GM23338 (cell line): Measurements from ENCODE around the gene C9orf85. TPM values are rescaled to one million over a fixed set of nuclear protein-coding genes. Genes with fewer than 3 reads are reported as not detected.

Source experiments
- ATAC-seq: fragments of 200-7000 bp; cut with Tn5 transposase; 3 replicates; pipeline ENCODE4 v1.9.1; 2020
- DNase-seq: peaks from one replicate; pipeline ENCODE4 v3.0.0-alpha.2; 2015; ENCODE audit warnings: low spot score
- H2AFZ ChIP-seq: fragments of 200-600 bp; sonication (generic); 2 replicates; pipeline ENCODE4 v1.8.0; 2016; ENCODE audit warnings: antibody characterized with exemption, mild to moderate bottlenecking, moderate library complexity
- H3F3A ChIP-seq: fragments of 200-600 bp; sonication (generic); replicated peaks from 2 replicates; pipeline ENCODE4 v1.8.0; 2017; ENCODE audit warnings: antibody characterized with exemption, mixed run types, low read depth
- H3K27ac ChIP-seq: fragments of 200-600 bp; sonication (generic); 2 replicates; pipeline ENCODE4 v1.6.1; 2016; ENCODE audit warnings: low read depth
- H3K27me3 ChIP-seq: fragments of 200-600 bp; sonication (generic); 2 replicates; pipeline ENCODE4 v1.8.0; 2016; ENCODE audit warnings: mild to moderate bottlenecking, mixed run types, moderate library complexity; ENCODE audit not compliant: insufficient read depth
- H3K36me3 ChIP-seq: fragments of 200-600 bp; sonication (generic); 2 replicates; pipeline ENCODE4 v1.8.0; 2016; ENCODE audit warnings: mild to moderate bottlenecking; ENCODE audit not compliant: insufficient read depth
- H3K4me1 ChIP-seq: fragments of 200-600 bp; sonication (generic); 2 replicates; pipeline ENCODE4 v1.8.0; 2016; ENCODE audit warnings: mild to moderate bottlenecking, moderate library complexity; ENCODE audit not compliant: insufficient read depth
- H3K4me2 ChIP-seq: fragments of 200-600 bp; sonication (generic); 2 replicates; pipeline ENCODE4 v1.7.1; 2017; ENCODE audit warnings: mixed run types
- H3K4me3 ChIP-seq: fragments of 200-600 bp; sonication (generic); 2 replicates; pipeline ENCODE4 v1.6.1; 2016; ENCODE audit warnings: mixed run types
- H3K79me2 ChIP-seq: fragments of 200-600 bp; sonication (generic); replicated peaks from 2 replicates; pipeline ENCODE4 v1.8.0; 2017; ENCODE audit warnings: mild to moderate bottlenecking; ENCODE audit not compliant: insufficient read depth
- H3K9me2 ChIP-seq: fragments of 200-600 bp; sonication (generic); 2 replicates; pipeline ENCODE4 v1.8.0; 2017; ENCODE audit not compliant: insufficient read depth
- H4K20me1 ChIP-seq: fragments of 200-600 bp; sonication (generic); replicated peaks from 2 replicates; pipeline ENCODE4 v1.8.0; 2017; ENCODE audit warnings: mild to moderate bottlenecking; ENCODE audit not compliant: insufficient read depth
- H3K27ac Mint-ChIP-seq: 2 replicates; pipeline ENCODE4 v1.8.0; 2020; ENCODE audit warnings: inconsistent platforms, mild to moderate bottlenecking, moderate library complexity, mixed read lengths
- H3K27me3 Mint-ChIP-seq: 3 replicates; pipeline ENCODE4 v1.8.0; 2022; ENCODE audit warnings: low read depth, mild to moderate bottlenecking, moderate library complexity, mixed read lengths, inconsistent platforms; ENCODE audit not compliant: insufficient read depth, poor library complexity
- H3K36me3 Mint-ChIP-seq: 3 replicates; pipeline ENCODE4 v1.8.0; 2021; ENCODE audit warnings: low read depth, mild to moderate bottlenecking, inconsistent platforms, moderate library complexity, mixed read lengths
- H3K4me1 Mint-ChIP-seq: 3 replicates; pipeline ENCODE4 v1.8.0; 2020; ENCODE audit warnings: mild to moderate bottlenecking, inconsistent platforms, mixed read lengths
- H3K4me3 Mint-ChIP-seq: 3 replicates; pipeline ENCODE4 v1.8.0; 2021; ENCODE audit warnings: moderate library complexity, mild to moderate bottlenecking, inconsistent platforms, mixed read lengths
- H3K9me3 Mint-ChIP-seq: 3 replicates; pipeline ENCODE4 v1.8.0; 2020; ENCODE audit warnings: moderate library complexity, mild to moderate bottlenecking, inconsistent platforms, mixed read lengths
- CREB1 ChIP-seq: fragments of 250-450 bp; sonication (Bioruptor Pico); IDR thresholded peaks from 2 replicates; pipeline ENCODE4 v1.5.0; 2020; ENCODE audit warnings: low read depth, mild to moderate bottlenecking, moderate library complexity
- NANOG ChIP-seq: IDR thresholded peaks from 2 replicates; pipeline ENCODE4 v1.6.1; 2016; ENCODE audit warnings: antibody characterized with exemption, borderline replicate concordance
- STAT1 ChIP-seq: IDR thresholded peaks from one replicate; pipeline ENCODE4 v1.6.1; 2016; ENCODE audit warnings: antibody characterized with exemption; ENCODE audit not compliant: unreplicated experiment
- ZNF114 ChIP-seq: fragments of 250-450 bp; sonication (Bioruptor Pico); IDR thresholded peaks from 2 replicates; pipeline ENCODE4 v1.5.0; 2020; ENCODE audit warnings: mild to moderate bottlenecking, moderate library complexity
- polyA plus RNA-seq: library from polyadenylated mRNA; unstranded; fragments of >200 nt; fragmentation: Nextera tagmentation; extraction: Ambion mirVana; gene quantifications from 2 replicates; pipeline ENCODE4 v1.2.1, GENCODE V29; 2016
- total RNA-seq: library from RNA; depleted of rRNA; stranded (reverse); fragments of >200 nt; shearing (Covaris generic); gene quantifications from 2 replicates; pipeline ENCODE4 v1.2.3, GENCODE V29; 2014
- TF ChIP-seq, protein P1 (sequence below), 2 experiments: fragments of 200-600 bp in 1 of 2; sonication (generic) in 1 of 2; conservative IDR thresholded peaks; 2 replicates each; pipeline versions ENCODE4 v1.5.1 to v1.6.1; 2016 to 2017; ENCODE audit warnings: antibody characterized with exemption in 2 of 2, low read depth in 2 of 2, mild to moderate bottlenecking in 2 of 2, moderate library complexity in 1 of 2
- TF ChIP-seq, protein P2 (sequence below): fragments of 250-450 bp; sonication (Bioruptor Pico); IDR thresholded peaks from 2 replicates; pipeline ENCODE4 v1.5.0; 2020; ENCODE audit warnings: mild to moderate bottlenecking, moderate library complexity
- TF ChIP-seq, protein P3 (sequence below): IDR thresholded peaks from one replicate; pipeline ENCODE4 v1.6.1; 2018; ENCODE audit warnings: antibody characterized with exemption; ENCODE audit not compliant: unreplicated experiment

Gene C9orf85
- total and polyA plus RNA-seq, 2 experiments from 2014 or later = 10.3 to 20.8 TPM

DNA sequence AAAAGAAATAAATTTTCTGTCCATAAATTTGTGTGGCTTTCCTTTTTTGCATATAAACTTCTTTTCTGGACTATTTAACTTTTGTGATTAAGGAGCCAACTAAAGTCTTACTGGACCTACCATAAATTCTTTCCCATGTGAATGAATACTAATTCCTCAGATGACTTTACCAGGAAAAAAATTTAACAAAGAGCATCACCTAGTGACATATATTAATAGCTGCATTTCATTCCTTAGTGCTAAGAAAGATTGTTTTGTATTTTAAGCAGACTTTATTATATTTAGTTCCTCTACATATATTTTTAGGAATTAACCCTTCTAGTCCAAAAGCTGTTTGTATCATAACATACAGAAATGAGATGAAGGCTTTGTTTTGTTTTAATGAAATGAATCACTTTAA is 64.4 kb downstream of the C9orf85 start:
- H3K9me3 Mint-ChIP-seq = no peaks in the 10 kb centered on the region; the same call in 1 of the 3 replicates
- Histone ChIP-seq H4K20me1 (no peaks in the 10 kb centered on the region), H3K4me3 (no peak overlapping the region), H3F3A (no peaks in the 10 kb centered on the region), H3K36me3 (peaks cover 6% of the 10 kb centered on the region; the same call in 1 of the 2 replicates), H2AFZ (no peak overlapping the region), H3K27me3 (no peaks in the 10 kb centered on the region), H3K9me2 (no peaks in the 10 kb centered on the region), H3K27ac (no peak overlapping the region), H3K4me2 (no peak overlapping the region), H3K79me2 (peaks cover 17% of the 10 kb centered on the region), H3K4me1 (peaks cover 5% of the 10 kb centered on the region; the same call in 1 of the 2 replicates)
- no peak overlapping the region for H3K27ac Mint-ChIP-seq
- no peak for TF ChIP-seq STAT1
- TF ChIP-seq, protein P1, sequence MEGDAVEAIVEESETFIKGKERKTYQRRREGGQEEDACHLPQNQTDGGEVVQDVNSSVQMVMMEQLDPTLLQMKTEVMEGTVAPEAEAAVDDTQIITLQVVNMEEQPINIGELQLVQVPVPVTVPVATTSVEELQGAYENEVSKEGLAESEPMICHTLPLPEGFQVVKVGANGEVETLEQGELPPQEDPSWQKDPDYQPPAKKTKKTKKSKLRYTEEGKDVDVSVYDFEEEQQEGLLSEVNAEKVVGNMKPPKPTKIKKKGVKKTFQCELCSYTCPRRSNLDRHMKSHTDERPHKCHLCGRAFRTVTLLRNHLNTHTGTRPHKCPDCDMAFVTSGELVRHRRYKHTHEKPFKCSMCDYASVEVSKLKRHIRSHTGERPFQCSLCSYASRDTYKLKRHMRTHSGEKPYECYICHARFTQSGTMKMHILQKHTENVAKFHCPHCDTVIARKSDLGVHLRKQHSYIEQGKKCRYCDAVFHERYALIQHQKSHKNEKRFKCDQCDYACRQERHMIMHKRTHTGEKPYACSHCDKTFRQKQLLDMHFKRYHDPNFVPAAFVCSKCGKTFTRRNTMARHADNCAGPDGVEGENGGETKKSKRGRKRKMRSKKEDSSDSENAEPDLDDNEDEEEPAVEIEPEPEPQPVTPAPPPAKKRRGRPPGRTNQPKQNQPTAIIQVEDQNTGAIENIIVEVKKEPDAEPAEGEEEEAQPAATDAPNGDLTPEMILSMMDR (conservative IDR thresholded peaks at IDR 0.05; ENCODE audit: low read depth in 2 of 2) = peak in 1 of 2 experiments; percentile 38; a peak in 2 of 4 replicates
- H3K36me3 Mint-ChIP-seq = peaks cover 19% of the 10 kb centered on the region
- H3K4me1 Mint-ChIP-seq = no peaks in the 10 kb centered on the region; the same call in 2 of the 3 replicates
- H3K27me3 Mint-ChIP-seq = no peaks in the 10 kb centered on the region
- no peak overlapping the region for H3K4me3 Mint-ChIP-seq
- ATAC-seq (no peak), DNase-seq (no peak)

DNA sequence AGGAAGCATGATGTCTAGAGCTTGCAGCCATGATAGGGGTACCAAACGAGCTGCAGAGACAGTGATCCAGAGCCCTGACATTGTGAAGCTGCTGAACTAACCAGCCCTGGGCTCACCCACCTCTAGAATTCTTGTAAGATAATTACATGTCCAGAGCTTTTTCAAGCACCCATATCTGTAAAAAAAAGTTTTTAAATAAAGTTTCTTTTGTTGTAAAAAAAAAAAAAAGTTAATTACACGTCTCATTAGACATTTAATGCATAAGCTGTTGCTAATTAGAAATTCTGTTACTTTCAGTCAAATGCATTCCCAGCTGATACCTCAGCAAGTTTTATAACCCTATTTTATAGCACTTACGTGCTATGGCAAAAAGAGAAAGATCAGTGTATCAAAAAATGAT is 65.6 kb downstream of the C9orf85 start:
- H3K4me1 Mint-ChIP-seq = no peaks in the 10 kb centered on the region
- Histone ChIP-seq H3K36me3 (peaks cover 6% of the 10 kb centered on the region; the same call in 1 of the 2 replicates), H3K27me3 (no peaks in the 10 kb centered on the region), H3K9me2 (no peaks in the 10 kb centered on the region), H3K79me2 (0 out of 2 replicates have a peak, but pooled peaks cover 8% of the 10 kb centered on the region), H3F3A (no peaks in the 10 kb centered on the region), H3K4me3 (no peak overlapping the region), H4K20me1 (no peaks in the 10 kb centered on the region), H3K4me1 (peaks cover 5% of the 10 kb centered on the region; the same call in 1 of the 2 replicates), H3K27ac (peak overlapping the region; percentile 59; the same call in 1 of the 2 replicates), H2AFZ (no peak overlapping the region), H3K4me2 (no peak overlapping the region)
- DNase-seq = no peak
- no peaks in the 10 kb centered on the region for H3K27me3 Mint-ChIP-seq
- H3K36me3 Mint-ChIP-seq = peaks cover 16% of the 10 kb centered on the region
- H3K9me3 Mint-ChIP-seq = no peaks in the 10 kb centered on the region
- ATAC-seq = no peak
- no peak overlapping the region for H3K4me3 Mint-ChIP-seq
- H3K27ac Mint-ChIP-seq = no peak overlapping the region
- TF ChIP-seq CREB1 (CRISPR knock-in tag) (no peak), NANOG (no peak), ZNF114 (CRISPR knock-in tag) (no peak)
- TF ChIP-seq, protein P2, sequence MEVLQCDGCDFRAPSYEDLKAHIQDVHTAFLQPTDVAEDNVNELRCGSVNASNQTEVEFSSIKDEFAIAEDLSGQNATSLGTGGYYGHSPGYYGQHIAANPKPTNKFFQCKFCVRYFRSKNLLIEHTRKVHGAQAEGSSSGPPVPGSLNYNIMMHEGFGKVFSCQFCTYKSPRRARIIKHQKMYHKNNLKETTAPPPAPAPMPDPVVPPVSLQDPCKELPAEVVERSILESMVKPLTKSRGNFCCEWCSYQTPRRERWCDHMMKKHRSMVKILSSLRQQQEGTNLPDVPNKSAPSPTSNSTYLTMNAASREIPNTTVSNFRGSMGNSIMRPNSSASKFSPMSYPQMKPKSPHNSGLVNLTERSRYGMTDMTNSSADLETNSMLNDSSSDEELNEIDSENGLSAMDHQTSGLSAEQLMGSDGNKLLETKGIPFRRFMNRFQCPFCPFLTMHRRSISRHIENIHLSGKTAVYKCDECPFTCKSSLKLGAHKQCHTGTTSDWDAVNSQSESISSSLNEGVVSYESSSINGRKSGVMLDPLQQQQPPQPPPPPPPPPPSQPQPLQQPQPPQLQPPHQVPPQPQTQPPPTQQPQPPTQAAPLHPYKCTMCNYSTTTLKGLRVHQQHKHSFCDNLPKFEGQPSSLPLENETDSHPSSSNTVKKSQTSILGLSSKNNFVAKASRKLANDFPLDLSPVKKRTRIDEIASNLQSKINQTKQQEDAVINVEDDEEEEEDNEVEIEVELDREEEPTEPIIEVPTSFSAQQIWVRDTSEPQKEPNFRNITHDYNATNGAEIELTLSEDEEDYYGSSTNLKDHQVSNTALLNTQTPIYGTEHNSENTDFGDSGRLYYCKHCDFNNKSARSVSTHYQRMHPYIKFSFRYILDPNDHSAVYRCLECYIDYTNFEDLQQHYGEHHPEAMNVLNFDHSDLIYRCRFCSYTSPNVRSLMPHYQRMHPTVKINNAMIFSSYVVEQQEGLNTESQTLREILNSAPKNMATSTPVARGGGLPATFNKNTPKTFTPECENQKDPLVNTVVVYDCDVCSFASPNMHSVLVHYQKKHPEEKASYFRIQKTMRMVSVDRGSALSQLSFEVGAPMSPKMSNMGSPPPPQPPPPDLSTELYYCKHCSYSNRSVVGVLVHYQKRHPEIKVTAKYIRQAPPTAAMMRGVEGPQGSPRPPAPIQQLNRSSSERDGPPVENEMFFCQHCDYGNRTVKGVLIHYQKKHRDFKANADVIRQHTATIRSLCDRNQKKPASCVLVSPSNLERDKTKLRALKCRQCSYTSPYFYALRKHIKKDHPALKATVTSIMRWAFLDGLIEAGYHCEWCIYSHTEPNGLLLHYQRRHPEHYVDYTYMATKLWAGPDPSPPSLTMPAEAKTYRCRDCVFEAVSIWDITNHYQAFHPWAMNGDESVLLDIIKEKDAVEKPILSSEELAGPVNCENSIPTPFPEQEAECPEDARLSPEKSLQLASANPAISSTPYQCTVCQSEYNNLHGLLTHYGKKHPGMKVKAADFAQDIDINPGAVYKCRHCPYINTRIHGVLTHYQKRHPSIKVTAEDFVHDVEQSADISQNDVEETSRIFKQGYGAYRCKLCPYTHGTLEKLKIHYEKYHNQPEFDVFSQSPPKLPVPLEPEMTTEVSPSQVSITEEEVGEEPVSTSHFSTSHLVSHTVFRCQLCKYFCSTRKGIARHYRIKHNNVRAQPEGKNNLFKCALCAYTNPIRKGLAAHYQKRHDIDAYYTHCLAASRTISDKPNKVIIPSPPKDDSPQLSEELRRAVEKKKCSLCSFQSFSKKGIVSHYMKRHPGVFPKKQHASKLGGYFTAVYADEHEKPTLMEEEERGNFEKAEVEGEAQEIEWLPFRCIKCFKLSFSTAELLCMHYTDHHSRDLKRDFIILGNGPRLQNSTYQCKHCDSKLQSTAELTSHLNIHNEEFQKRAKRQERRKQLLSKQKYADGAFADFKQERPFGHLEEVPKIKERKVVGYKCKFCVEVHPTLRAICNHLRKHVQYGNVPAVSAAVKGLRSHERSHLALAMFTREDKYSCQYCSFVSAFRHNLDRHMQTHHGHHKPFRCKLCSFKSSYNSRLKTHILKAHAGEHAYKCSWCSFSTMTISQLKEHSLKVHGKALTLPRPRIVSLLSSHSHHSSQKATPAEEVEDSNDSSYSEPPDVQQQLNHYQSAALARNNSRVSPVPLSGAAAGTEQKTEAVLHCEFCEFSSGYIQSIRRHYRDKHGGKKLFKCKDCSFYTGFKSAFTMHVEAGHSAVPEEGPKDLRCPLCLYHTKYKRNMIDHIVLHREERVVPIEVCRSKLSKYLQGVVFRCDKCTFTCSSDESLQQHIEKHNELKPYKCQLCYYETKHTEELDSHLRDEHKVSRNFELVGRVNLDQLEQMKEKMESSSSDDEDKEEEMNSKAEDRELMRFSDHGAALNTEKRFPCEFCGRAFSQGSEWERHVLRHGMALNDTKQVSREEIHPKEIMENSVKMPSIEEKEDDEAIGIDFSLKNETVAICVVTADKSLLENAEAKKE (CRISPR knock-in tag) = no peak
- TF ChIP-seq, protein P1 (conservative IDR thresholded peaks at IDR 0.05; ENCODE audit: low read depth in 2 of 2) = no peak
- TF ChIP-seq, protein P3, sequence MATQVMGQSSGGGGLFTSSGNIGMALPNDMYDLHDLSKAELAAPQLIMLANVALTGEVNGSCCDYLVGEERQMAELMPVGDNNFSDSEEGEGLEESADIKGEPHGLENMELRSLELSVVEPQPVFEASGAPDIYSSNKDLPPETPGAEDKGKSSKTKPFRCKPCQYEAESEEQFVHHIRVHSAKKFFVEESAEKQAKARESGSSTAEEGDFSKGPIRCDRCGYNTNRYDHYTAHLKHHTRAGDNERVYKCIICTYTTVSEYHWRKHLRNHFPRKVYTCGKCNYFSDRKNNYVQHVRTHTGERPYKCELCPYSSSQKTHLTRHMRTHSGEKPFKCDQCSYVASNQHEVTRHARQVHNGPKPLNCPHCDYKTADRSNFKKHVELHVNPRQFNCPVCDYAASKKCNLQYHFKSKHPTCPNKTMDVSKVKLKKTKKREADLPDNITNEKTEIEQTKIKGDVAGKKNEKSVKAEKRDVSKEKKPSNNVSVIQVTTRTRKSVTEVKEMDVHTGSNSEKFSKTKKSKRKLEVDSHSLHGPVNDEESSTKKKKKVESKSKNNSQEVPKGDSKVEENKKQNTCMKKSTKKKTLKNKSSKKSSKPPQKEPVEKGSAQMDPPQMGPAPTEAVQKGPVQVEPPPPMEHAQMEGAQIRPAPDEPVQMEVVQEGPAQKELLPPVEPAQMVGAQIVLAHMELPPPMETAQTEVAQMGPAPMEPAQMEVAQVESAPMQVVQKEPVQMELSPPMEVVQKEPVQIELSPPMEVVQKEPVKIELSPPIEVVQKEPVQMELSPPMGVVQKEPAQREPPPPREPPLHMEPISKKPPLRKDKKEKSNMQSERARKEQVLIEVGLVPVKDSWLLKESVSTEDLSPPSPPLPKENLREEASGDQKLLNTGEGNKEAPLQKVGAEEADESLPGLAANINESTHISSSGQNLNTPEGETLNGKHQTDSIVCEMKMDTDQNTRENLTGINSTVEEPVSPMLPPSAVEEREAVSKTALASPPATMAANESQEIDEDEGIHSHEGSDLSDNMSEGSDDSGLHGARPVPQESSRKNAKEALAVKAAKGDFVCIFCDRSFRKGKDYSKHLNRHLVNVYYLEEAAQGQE = no peak
